Measurements from ENCODE around the gene SLC1A6. TPM values are rescaled to one million over a fixed set of nuclear protein-coding genes. Genes with fewer than 3 reads are reported as not detected.

The SLC1A6 gene
- total RNA-seq, 4 donors from 2014 or later, result not detected

- in situ Hi-C loops (cut with MboI; ENCODE audit: low sequenced_read_pairs in 4 of 4) (no loop called here), intact Hi-C loops (cut with DNase I; ENCODE audit: low total_unique reads) (no loop called here)
- no peak for ATAC-seq
- Histone ChIP-seq H3K36me3 (no peaks in the 10 kb centered on the region), H3K27me3 (peaks cover 17 to 30% (median 22%) of the 10 kb centered on the region in 3 donors), H3K4me3 (no peak overlapping the region), H3K27ac (no peak overlapping the region), H3K9me3 (no peaks in the 10 kb centered on the region), H3K4me1 (no peaks in the 10 kb centered on the region)
- no peak for DNase-seq
- TF ChIP-seq CTCF (IDR thresholded peaks at IDR 0.05 in 4 of 5, conservative IDR thresholded peaks at IDR 0.05 in 1 of 5), result no peak
- TF ChIP-seq POLR2A (IDR thresholded peaks at IDR 0.05), result no peak
Observed at GRCh38 chr19:14978161-14978776, 1.4 kb downstream of the SLC1A6 start.

- intact Hi-C loops (cut with DNase I; ENCODE audit: low total_unique reads) (no loop called here), in situ Hi-C loops (cut with MboI; ENCODE audit: low sequenced_read_pairs in 4 of 4) (no loop called here)
- H3K4me1 ChIP-seq, result no peaks in the 10 kb centered on the region
- H3K36me3 ChIP-seq, result no peaks in the 10 kb centered on the region
- H3K27ac ChIP-seq, result no peak overlapping the region
- H3K9me3 ChIP-seq, result no peaks in the 10 kb centered on the region
- DNase-seq (no peak), ATAC-seq (no peak)
- no peak overlapping the region for H3K4me3 ChIP-seq
- peaks cover 17 to 30% (median 22%) of the 10 kb centered on the region in 3 donors for H3K27me3 ChIP-seq
- TF ChIP-seq POLR2A (IDR thresholded peaks at IDR 0.05), result no peak
- no peak for TF ChIP-seq CTCF (IDR thresholded peaks at IDR 0.05 in 4 of 5, conservative IDR thresholded peaks at IDR 0.05 in 1 of 5)
Observed at GRCh38 chr19:14977128-14977527, 2.5 kb downstream of the SLC1A6 start.

GRCh38 chr19:14974488-14974887, 5.2 kb downstream of the SLC1A6 start:
- Histone ChIP-seq H3K36me3 (no peaks in the 10 kb centered on the region), H3K27ac (no peak overlapping the region), H3K9me3 (no peaks in the 10 kb centered on the region), H3K4me3 (no peak overlapping the region), H3K27me3 (peaks cover 10 to 17% (median 15%) of the 10 kb centered on the region in 3 donors), H3K4me1 (no peaks in the 10 kb centered on the region)
- DNase-seq (no peak), ATAC-seq (no peak)
- TF ChIP-seq CTCF (IDR thresholded peaks at IDR 0.05 in 4 of 5, conservative IDR thresholded peaks at IDR 0.05 in 1 of 5) (no peak), POLR2A (IDR thresholded peaks at IDR 0.05) (no peak)
- intact Hi-C loops (cut with DNase I; ENCODE audit: low total_unique reads), result no loop called here
- in situ Hi-C loops (cut with MboI; ENCODE audit: low sequenced_read_pairs in 4 of 4), result no loop called here

- H3K27ac ChIP-seq, result no peak overlapping the region
- H3K9me3 ChIP-seq, result no peaks in the 10 kb centered on the region
- no peak overlapping the region for H3K4me3 ChIP-seq
- DNase-seq (no peak), ATAC-seq (no peak)
- peaks cover 3 to 10% (median 3%) of the 10 kb centered on the region in 3 donors for H3K27me3 ChIP-seq
- no peaks in the 10 kb centered on the region for H3K4me1 ChIP-seq
- in situ Hi-C loops (cut with MboI; ENCODE audit: low sequenced_read_pairs in 4 of 4), result no loop called here
- H3K36me3 ChIP-seq, result no peaks in the 10 kb centered on the region
- intact Hi-C loops (cut with DNase I; ENCODE audit: low total_unique reads), result no loop called here
- no peak for TF ChIP-seq CTCF (IDR thresholded peaks at IDR 0.05 in 4 of 5, conservative IDR thresholded peaks at IDR 0.05 in 1 of 5)
- TF ChIP-seq POLR2A (IDR thresholded peaks at IDR 0.05), result no peak
Observed at GRCh38 chr19:14972676-14973075, 7.0 kb downstream of the SLC1A6 start.

GRCh38 chr19:14971474-14971873, 8.2 kb downstream of the SLC1A6 start:
- no peaks in the 10 kb centered on the region for H3K9me3 ChIP-seq
- ATAC-seq, result no peak
- TF ChIP-seq POLR2A (IDR thresholded peaks at IDR 0.05) (no peak), CTCF (IDR thresholded peaks at IDR 0.05 in 4 of 5, conservative IDR thresholded peaks at IDR 0.05 in 1 of 5) (no peak)
- no peaks in the 10 kb centered on the region for H3K4me1 ChIP-seq
- peaks cover 0 to under 1% (median 0%) of the 10 kb centered on the region in 3 donors for H3K27me3 ChIP-seq
- H3K4me3 ChIP-seq, result no peak overlapping the region
- H3K27ac ChIP-seq, result no peak overlapping the region
- no peaks in the 10 kb centered on the region for H3K36me3 ChIP-seq
- intact Hi-C loops (cut with DNase I; ENCODE audit: low total_unique reads), result no loop called here
- in situ Hi-C loops (cut with MboI; ENCODE audit: low sequenced_read_pairs in 4 of 4), result no loop called here
- DNase-seq, result no peak
